HG03039 (cell line): ENCODE measurements around the gene RIC8B.
A peak's percentile ranks its signal among the peaks of the same experiment; 100 is the strongest.
"Not testable (repeated sequence)": the region's sequence is repeated elsewhere in the genome, so short reads cannot be mapped to it uniquely, and the experiment has no call there.

Experiments used
- ATAC-seq: cut with Tn5 transposase; IDR thresholded peaks from one replicate; pipeline ENCODE4 v1.9.1; 2021; ENCODE audit warnings: mild to moderate bottlenecking, moderate library complexity; ENCODE audit not compliant: unreplicated experiment

Gene RIC8B

GRCh38 chr12:106897981-106898901 is 123.8 kb downstream of the RIC8B start:
- no peak for ATAC-seq

- no peak for ATAC-seq
Observed at GRCh38 chr12:106900554-106900953, 126.1 kb downstream of the RIC8B start.

GRCh38 chr12:106901276-106901675 is 126.8 kb downstream of the RIC8B start:
- ATAC-seq, result no peak

- no peak for ATAC-seq
Observed at GRCh38 chr12:106902053-106902452, 127.6 kb downstream of the RIC8B start.

- ATAC-seq, result peak; percentile 88
Observed at GRCh38 chr12:106903241-106903945, 128.9 kb downstream of the RIC8B start.

- no peak for ATAC-seq
Observed at GRCh38 chr12:106906715-106907114, 132.2 kb downstream of the RIC8B start.

GRCh38 chr12:106907411-106907810 is 132.9 kb downstream of the RIC8B start:
- ATAC-seq, result no peak

GRCh38 chr12:106907846-106908245 is 133.4 kb downstream of the RIC8B start:
- ATAC-seq, result no peak

GRCh38 chr12:106908561-106908960 is 134.1 kb downstream of the RIC8B start:
- no peak for ATAC-seq

GRCh38 chr12:106910202-106910601 is 135.7 kb downstream of the RIC8B start:
- no peak for ATAC-seq

GRCh38 chr12:106911581-106911980 is 137.1 kb downstream of the RIC8B start:
- no peak for ATAC-seq

GRCh38 chr12:106913456-106913855 is 139.0 kb downstream of the RIC8B start:
- ATAC-seq, result no peak

GRCh38 chr12:106914796-106915634 is 140.5 kb downstream of the RIC8B start:
- ATAC-seq, result peak; percentile 58

GRCh38 chr12:106915635-106916026 is 141.1 kb downstream of the RIC8B start:
- no peak for ATAC-seq

- no peak for ATAC-seq
Observed at GRCh38 chr12:106917503-106917902, 143.0 kb downstream of the RIC8B start.

- no peak for ATAC-seq
Observed at GRCh38 chr12:106918746-106919145, 144.3 kb downstream of the RIC8B start.

GRCh38 chr12:106919910-106920544 is 145.5 kb downstream of the RIC8B start:
- ATAC-seq, result no peak

GRCh38 chr12:106921976-106922375 is 147.5 kb downstream of the RIC8B start:
- ATAC-seq, result not testable (repeated sequence)

GRCh38 chr12:106923594-106923993 is 149.1 kb downstream of the RIC8B start:
- not testable (repeated sequence) for ATAC-seq

GRCh38 chr12:106924268-106924861 is 149.9 kb downstream of the RIC8B start:
- no peak for ATAC-seq
